ENCODE results near the gene ABHD16B.

GRCh38 chr20:63885264-63886053, 24.2 kb downstream of the ABHD16B start:
- TF ChIP-seq NR2C2 (IDR thresholded peaks at IDR 0.05; ENCODE audit: borderline replicate concordance, control insufficient read depth, insufficient read length, low read depth) (no peak), PAX5 (IDR thresholded peaks at IDR 0.05; ENCODE audit: borderline replicate concordance, low read depth, low read length) (peak; percentile 32; the same call in 1 of the 2 replicates), BCL3 (IDR thresholded peaks at IDR 0.05; ENCODE audit: borderline replicate concordance, insufficient read depth, low read depth, low read length, poor library complexity, severe bottlenecking) (peak; percentile 56), CTCF (IDR thresholded peaks at IDR 0.05 in 2 of 3, conservative IDR thresholded peaks at IDR 0.05 in 1 of 3; ENCODE audit: control insufficient read depth in 2 of 3, extremely low read depth in 1 of 3, insufficient read depth in 1 of 3, low read depth in 3 of 3, low read length in 3 of 3) (no peak), USF2 (IDR thresholded peaks at IDR 0.05; ENCODE audit: borderline replicate concordance, low read depth, low read length) (no peak), CHD2 (IDR thresholded peaks at IDR 0.05; ENCODE audit: borderline replicate concordance, low read depth, low read length) (no peak), ESRRA (IDR thresholded peaks at IDR 0.05; ENCODE audit: low read length) (no peak), RAD51 (IDR thresholded peaks at IDR 0.05) (no peak), CREB1 (IDR thresholded peaks at IDR 0.05; ENCODE audit: low read depth) (no peak), POLR2AphosphoS5 (IDR thresholded peaks at IDR 0.05; ENCODE audit: low read length) (no peak), ATF3 (IDR thresholded peaks at IDR 0.05; ENCODE audit: borderline replicate concordance, extremely low read depth, low read depth, low read length) (no peak)
